ENCODE results near the gene STXBP6. TPM values are rescaled to one million over a fixed set of nuclear protein-coding genes. Genes with fewer than 3 reads are reported as not detected.
A peak's percentile ranks its signal among the peaks of the same experiment; 100 is the strongest.

STXBP6 gene
- total and polyA plus RNA-seq, 2 of the 13 experiments (the other 11 are each of a cell fraction or from before 2014, with no cell fraction given): 35.3 to 42.8 TPM

DNA sequence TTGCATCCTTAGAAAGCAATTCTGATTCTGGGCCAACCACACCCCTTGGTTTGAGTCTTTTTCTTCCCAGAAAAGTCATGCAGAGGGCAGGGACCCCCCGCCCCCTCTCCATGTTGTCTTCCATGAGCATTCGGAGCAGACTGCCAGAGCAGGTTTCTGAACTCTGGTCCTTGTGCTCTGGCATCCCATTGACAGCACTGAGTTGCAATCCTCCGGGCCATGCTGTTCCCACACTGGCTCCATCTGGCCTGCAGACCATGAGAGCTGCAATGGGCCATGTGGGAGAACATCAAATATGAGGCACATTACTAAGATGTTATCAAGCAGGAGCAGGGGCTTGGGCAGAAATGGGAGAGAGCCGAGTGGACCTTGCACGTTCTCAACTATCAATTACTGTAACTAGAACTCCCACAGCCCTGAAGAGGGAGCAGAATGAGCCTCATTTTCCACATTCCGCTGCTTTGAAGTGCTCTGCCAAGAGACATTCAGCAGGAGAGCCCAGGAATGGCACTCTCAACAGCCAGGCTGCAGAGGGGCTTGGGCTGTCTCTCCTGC, 157.4 kb downstream of the STXBP6 start:
- Histone ChIP-seq H3K4me1 (ENCODE audit: insufficient read depth, low read length) (peaks cover 42% of the 10 kb centered on the region), H3K4me2 (ENCODE audit: low read depth, low read length) (no peak overlapping the region), H3K27me3 (ENCODE audit: control insufficient read depth in 1 of 2, insufficient read depth in 2 of 2, low read length in 2 of 2) (no peaks in the 10 kb centered on the region), H3K9ac (ENCODE audit: insufficient read depth, low read depth, low read length) (no peak overlapping the region), H3K4me3 (replicated peaks in 1 of 3; ENCODE audit: insufficient read depth in 1 of 3, low read depth in 2 of 3, low read length in 3 of 3) (no peak overlapping the region), H4K20me1 (ENCODE audit: insufficient read depth, low read length) (no peaks in the 10 kb centered on the region), H3K27ac (ENCODE audit: extremely low read length, insufficient read depth, low read length) (no peak overlapping the region), H2AFZ (ENCODE audit: low read length) (no peak overlapping the region), H3K79me2 (ENCODE audit: insufficient read depth, low read length) (no peaks in the 10 kb centered on the region), H3K9me3 (ENCODE audit: low read length) (peaks cover 15% of the 10 kb centered on the region), H3K36me3 (replicated peaks in 1 of 2; ENCODE audit: control insufficient read depth in 1 of 2, insufficient read depth in 2 of 2, low read length in 2 of 2) (no peaks in the 10 kb centered on the region)
- ChIA-PET CTCF (ENCODE audit: low intra/inter-chr PET ratio, low total read pairs) (no interaction called here), POLR2A (interaction anchor here (0.9 to 1.4 kb wide), 3 partner anchors 16 to 53 kb away, joined by 4 to 6 read pairs (median 6); no protein-coding TSS in a partner anchor)
- DNase-seq (ENCODE audit: low spot score) (peak; percentile 58), ATAC-seq (peak; percentile 75), FAIRE-seq (no peak)
- intact Hi-C loops (cut with micrococcal nuclease; ENCODE audit: unreplicated experiment) (no loop called here), in situ Hi-C loops (cut with HindIII; ENCODE audit: extremely low pct_ligation_motif_present, low pct_unique_long_range_greater_than_20kb) (no loop called here)
- BruUV-seq (replicated peaks): no TSS peak
- 64% methylated on average over 6 of the region's 6 CpGs for WGBS (ENCODE audit: low lambda C conversion rate)
- 0 out of 2 replicates have a peak, but pooled peaks have one; percentile 35 for TF ChIP-seq PHF8 (CRISPR knock-in tag; IDR thresholded peaks at IDR 0.05)
- TF ChIP-seq ZNF282 (IDR thresholded peaks at IDR 0.05; ENCODE audit: partially characterized antibody): no peak
- 0 out of 2 replicates have a peak, but pooled peaks have one; percentile 50 for TF ChIP-seq MTA1 (CRISPR knock-in tag; IDR thresholded peaks at IDR 0.05; ENCODE audit: borderline replicate concordance)
- peak; percentile 13; the same call in 1 of the 2 replicates for TF ChIP-seq ARID4A (CRISPR knock-in tag; IDR thresholded peaks at IDR 0.05; ENCODE audit: borderline replicate concordance)
- TF ChIP-seq ZNF160 (CRISPR knock-in tag; IDR thresholded peaks at IDR 0.05): no peak
- TF ChIP-seq, protein P1, sequence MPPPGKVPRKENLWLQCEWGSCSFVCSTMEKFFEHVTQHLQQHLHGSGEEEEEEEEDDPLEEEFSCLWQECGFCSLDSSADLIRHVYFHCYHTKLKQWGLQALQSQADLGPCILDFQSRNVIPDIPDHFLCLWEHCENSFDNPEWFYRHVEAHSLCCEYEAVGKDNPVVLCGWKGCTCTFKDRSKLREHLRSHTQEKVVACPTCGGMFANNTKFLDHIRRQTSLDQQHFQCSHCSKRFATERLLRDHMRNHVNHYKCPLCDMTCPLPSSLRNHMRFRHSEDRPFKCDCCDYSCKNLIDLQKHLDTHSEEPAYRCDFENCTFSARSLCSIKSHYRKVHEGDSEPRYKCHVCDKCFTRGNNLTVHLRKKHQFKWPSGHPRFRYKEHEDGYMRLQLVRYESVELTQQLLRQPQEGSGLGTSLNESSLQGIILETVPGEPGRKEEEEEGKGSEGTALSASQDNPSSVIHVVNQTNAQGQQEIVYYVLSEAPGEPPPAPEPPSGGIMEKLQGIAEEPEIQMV (CRISPR knock-in tag; IDR thresholded peaks at IDR 0.05; ENCODE audit: low read depth): no peak
- TF ChIP-seq ZNF562 (CRISPR knock-in tag; IDR thresholded peaks at IDR 0.05; ENCODE audit: borderline replicate concordance): no peak
- TF ChIP-seq ZNF292 (CRISPR knock-in tag; IDR thresholded peaks at IDR 0.05; ENCODE audit: borderline replicate concordance, low read depth): no peak
- TF ChIP-seq GMEB2 (CRISPR knock-in tag; IDR thresholded peaks at IDR 0.05; ENCODE audit: low read depth): no peak
- TF ChIP-seq ZNF550 (CRISPR knock-in tag; IDR thresholded peaks at IDR 0.05; ENCODE audit: borderline replicate concordance): 0 out of 2 replicates have a peak, but pooled peaks have one; percentile 35
- TF ChIP-seq ZSCAN25 (CRISPR knock-in tag; IDR thresholded peaks at IDR 0.05): no peak
- peak; percentile 53; the same call in 1 of the 2 replicates for TF ChIP-seq ZBTB7B (CRISPR knock-in tag; IDR thresholded peaks at IDR 0.05)
- TF ChIP-seq ZNF773 (CRISPR knock-in tag; IDR thresholded peaks at IDR 0.05; ENCODE audit: borderline replicate concordance): no peak
- TF ChIP-seq TRIM24 (CRISPR knock-in tag; IDR thresholded peaks at IDR 0.05): no peak
- no peak for TF ChIP-seq ATAD3A (CRISPR knock-in tag; IDR thresholded peaks at IDR 0.05)
- TF ChIP-seq ZNF567 (CRISPR knock-in tag; IDR thresholded peaks at IDR 0.05; ENCODE audit: borderline replicate concordance): no peak
- no peak for TF ChIP-seq MLX (CRISPR knock-in tag; IDR thresholded peaks at IDR 0.05)

Data from HepG2 (cell line).